GM12864 (cell line): Measurements from ENCODE around the gene SPEN.
A peak's percentile ranks its signal among the peaks of the same experiment; 100 is the strongest.
"Not testable (repeated sequence)": the region's sequence is repeated elsewhere in the genome, so short reads cannot be mapped to it uniquely, and the experiment has no call there.

Experiments
- DNase-seq: peaks from one replicate; pipeline ENCODE4 v3.0.0-alpha.2; 2011; ENCODE audit warnings: low read depth
- H3K4me3 ChIP-seq: 2 replicates; pipeline ENCODE4 v1.5.1; 2011; ENCODE audit warnings: mild to moderate bottlenecking, low read depth, low read length, control low read depth
- TF ChIP-seq, protein P1 (sequence below): IDR thresholded peaks from 2 replicates; pipeline ENCODE4 v1.5.1; 2011; ENCODE audit warnings: low read depth, mild to moderate bottlenecking, moderate library complexity, low read length, control low read depth, inconsistent platforms; ENCODE audit errors: missing control alignments

Gene SPEN

DNA sequence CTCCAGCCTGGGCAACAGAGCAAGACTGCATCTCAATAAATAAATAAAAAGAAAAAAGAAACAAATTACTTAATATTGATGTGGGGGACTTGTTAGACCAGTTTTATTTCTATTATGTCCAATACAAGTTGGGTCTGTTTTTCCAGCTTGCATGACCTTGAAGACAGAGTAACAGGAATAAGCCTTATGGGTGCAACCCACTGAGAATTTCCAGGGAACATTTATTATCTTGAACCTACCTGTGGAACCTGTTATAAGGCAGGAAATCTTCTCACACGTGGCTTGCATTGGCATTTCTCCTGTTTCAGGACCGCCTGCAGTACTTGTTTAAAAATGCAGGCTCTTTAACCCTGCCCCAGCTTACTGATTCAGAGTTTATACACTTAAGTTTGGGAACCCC, 64.4 kb downstream of the SPEN start:
- TF ChIP-seq, protein P1, sequence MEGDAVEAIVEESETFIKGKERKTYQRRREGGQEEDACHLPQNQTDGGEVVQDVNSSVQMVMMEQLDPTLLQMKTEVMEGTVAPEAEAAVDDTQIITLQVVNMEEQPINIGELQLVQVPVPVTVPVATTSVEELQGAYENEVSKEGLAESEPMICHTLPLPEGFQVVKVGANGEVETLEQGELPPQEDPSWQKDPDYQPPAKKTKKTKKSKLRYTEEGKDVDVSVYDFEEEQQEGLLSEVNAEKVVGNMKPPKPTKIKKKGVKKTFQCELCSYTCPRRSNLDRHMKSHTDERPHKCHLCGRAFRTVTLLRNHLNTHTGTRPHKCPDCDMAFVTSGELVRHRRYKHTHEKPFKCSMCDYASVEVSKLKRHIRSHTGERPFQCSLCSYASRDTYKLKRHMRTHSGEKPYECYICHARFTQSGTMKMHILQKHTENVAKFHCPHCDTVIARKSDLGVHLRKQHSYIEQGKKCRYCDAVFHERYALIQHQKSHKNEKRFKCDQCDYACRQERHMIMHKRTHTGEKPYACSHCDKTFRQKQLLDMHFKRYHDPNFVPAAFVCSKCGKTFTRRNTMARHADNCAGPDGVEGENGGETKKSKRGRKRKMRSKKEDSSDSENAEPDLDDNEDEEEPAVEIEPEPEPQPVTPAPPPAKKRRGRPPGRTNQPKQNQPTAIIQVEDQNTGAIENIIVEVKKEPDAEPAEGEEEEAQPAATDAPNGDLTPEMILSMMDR, result no peak

DNA sequence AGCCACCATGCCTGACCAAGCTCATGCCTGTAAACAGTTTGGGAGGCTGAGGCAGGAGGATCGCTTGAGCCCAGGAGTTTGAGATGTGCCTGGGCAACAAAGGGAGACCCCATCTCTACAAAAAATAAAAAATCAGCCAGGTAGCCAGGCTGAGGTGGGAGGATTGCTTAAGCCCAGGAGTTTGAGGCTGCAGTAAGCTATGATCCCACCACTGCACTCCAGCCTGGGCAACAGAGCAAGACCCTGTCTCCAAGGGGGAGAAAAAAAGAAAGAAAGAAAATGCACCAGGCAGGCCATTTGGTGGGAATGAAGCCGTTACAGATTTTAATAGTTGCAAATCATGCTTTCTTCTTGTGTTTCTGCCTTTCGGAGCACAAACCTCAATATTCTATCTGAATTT, 66.1 kb downstream of the SPEN start:
- DNase-seq, H3K4me3 ChIP-seq: not testable (repeated sequence)

More for the DNA sequence above, 64.4 kb downstream of the SPEN start:
- DNase-seq, result no peak
- H3K4me3 ChIP-seq, result no peak overlapping the region

- TF ChIP-seq, protein P1, result no peak
- H3K4me3 ChIP-seq, result no peak overlapping the region
- no peak for DNase-seq
These were observed 68.5 kb downstream of the SPEN start for GRCh38 chr1:15915991-15916390.

- TF ChIP-seq, protein P1, result no peak
- H3K4me3 ChIP-seq, result no peak overlapping the region
- DNase-seq, result no peak
These were observed 68.9 kb downstream of the SPEN start for GRCh38 chr1:15916417-15916816.

DNA sequence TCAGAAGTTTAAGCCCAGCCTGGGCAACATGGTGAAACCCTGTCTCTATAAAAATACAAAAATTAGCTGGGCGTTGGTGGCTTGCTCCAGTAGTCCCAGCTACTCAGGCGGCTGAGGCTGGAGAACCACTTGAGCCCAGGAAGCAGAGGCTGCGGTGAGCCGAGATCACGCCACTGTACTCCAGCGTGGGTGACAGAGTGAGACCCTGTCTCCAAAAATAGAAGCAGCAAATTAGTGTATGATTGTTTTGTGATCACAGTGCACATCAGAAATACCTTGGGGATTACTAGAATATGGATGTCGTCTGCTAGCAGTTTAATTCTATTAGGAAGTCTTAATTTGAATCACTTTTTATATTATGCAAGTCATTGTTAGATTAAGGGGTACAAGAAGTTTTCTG, 69.4 kb downstream of the SPEN start:
- H3K4me3 ChIP-seq, result no peak overlapping the region

GRCh38 chr1:15918962-15919715, 71.6 kb downstream of the SPEN start:
- no peak overlapping the region for H3K4me3 ChIP-seq
- DNase-seq, result peak; percentile 70
- TF ChIP-seq, protein P1, result no peak

More for the DNA sequence above, 69.4 kb downstream of the SPEN start:
- TF ChIP-seq, protein P1, result no peak
- DNase-seq, result no peak

GRCh38 chr1:15923241-15923640, 75.7 kb downstream of the SPEN start:
- no peak overlapping the region for H3K4me3 ChIP-seq
- DNase-seq, result no peak
- TF ChIP-seq, protein P1, result no peak

DNA sequence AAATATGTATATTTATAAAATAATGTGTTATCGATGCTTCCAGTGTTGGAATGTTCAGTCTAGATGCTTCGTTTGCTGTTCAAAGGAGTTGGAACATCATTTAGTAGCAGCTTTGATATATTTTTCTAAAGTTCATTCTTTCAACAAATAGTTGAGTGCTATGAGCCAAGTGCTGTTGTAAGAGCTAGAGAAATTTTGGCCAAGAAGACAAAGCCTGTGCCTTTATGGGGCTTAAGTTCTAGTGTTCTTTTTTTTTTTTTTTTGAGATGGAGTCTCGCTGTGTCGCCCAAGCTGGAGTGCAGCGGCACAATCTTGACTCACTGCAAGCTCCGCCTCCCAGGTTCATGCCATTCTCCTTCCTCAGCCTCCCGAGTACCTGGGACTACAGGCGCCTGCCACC, 78.9 kb downstream of the SPEN start:
- H3K4me3 ChIP-seq, DNase-seq: not testable (repeated sequence)
